Endothelial cell of umbilical vein (primary cell): ENCODE results near the gene STK17B.

Experiments used
- POLR2AphosphoS5 ChIP-seq: IDR thresholded peaks from 2 replicates; pipeline ENCODE4 v1.6.1; 2012; ENCODE audit warnings: low read depth, mild to moderate bottlenecking, control low read depth, low read length, moderate library complexity; ENCODE audit not compliant: insufficient read depth
- TF ChIP-seq, protein P1 (sequence below), 2 donors: IDR thresholded peaks; 1 replicate in 1 of 2; 2 replicates in 1 of 2; pipeline ENCODE4 v1.5.1; 2011; ENCODE audit warnings: low read length in 2 of 2, mild to moderate bottlenecking in 2 of 2, moderate library complexity in 2 of 2, control low read depth in 1 of 2, inconsistent platforms in 1 of 2, low read depth in 1 of 2; ENCODE audit not compliant: insufficient read depth in 1 of 2; ENCODE audit errors: extremely low read depth in 1 of 2

GRCh38 chr2:196191541-196191940 lies 20.2 kb upstream of the STK17B start:
- TF ChIP-seq POLR2AphosphoS5: no peak
- TF ChIP-seq, protein P1, sequence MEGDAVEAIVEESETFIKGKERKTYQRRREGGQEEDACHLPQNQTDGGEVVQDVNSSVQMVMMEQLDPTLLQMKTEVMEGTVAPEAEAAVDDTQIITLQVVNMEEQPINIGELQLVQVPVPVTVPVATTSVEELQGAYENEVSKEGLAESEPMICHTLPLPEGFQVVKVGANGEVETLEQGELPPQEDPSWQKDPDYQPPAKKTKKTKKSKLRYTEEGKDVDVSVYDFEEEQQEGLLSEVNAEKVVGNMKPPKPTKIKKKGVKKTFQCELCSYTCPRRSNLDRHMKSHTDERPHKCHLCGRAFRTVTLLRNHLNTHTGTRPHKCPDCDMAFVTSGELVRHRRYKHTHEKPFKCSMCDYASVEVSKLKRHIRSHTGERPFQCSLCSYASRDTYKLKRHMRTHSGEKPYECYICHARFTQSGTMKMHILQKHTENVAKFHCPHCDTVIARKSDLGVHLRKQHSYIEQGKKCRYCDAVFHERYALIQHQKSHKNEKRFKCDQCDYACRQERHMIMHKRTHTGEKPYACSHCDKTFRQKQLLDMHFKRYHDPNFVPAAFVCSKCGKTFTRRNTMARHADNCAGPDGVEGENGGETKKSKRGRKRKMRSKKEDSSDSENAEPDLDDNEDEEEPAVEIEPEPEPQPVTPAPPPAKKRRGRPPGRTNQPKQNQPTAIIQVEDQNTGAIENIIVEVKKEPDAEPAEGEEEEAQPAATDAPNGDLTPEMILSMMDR (IDR thresholded peaks at IDR 0.05; ENCODE audit: extremely low read depth in 1 of 2, insufficient read depth in 1 of 2, low read depth in 1 of 2, low read length in 2 of 2): no peak
